C4-2B (cell line): ENCODE measurements around the gene FBP1.
"Not testable (repeated sequence)": the region's sequence is repeated elsewhere in the genome, so short reads cannot be mapped to it uniquely, and the experiment has no call there.

Source experiments
- H3K27ac ChIP-seq: fragments of 450-650 bp; 2 replicates; pipeline ENCODE4 v1.5.1; 2017
- ZFX ChIP-seq: fragments of 450-650 bp; IDR thresholded peaks from 2 replicates; pipeline ENCODE4 v1.6.1; 2017
- TF ChIP-seq, protein P1 (sequence below): fragments of 450-650 bp; conservative IDR thresholded peaks from 2 replicates; pipeline ENCODE4 v1.5.1; 2017; ENCODE audit warnings: mild to moderate bottlenecking

FBP1 gene

DNA sequence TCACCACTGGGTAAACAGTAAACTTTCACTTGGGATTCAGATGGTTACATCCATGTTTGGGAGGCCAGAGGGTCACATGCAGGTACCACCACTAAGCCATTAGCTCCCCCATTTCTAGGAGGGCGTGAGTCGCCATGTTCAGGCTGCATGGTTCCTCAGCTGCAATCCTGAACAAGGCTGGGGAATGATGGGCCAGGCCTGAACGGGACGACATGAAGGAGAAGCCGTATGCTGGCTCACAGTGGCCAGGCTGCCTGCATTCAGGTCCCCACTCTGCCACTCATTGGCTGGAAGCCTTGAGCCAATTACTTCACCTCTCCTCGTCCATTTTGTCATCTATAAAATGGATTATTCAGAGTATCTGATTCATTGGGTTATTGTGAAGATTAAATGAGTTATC is 36.7 kb downstream of the FBP1 start:
- TF ChIP-seq ZFX = no peak
- TF ChIP-seq, protein P1, sequence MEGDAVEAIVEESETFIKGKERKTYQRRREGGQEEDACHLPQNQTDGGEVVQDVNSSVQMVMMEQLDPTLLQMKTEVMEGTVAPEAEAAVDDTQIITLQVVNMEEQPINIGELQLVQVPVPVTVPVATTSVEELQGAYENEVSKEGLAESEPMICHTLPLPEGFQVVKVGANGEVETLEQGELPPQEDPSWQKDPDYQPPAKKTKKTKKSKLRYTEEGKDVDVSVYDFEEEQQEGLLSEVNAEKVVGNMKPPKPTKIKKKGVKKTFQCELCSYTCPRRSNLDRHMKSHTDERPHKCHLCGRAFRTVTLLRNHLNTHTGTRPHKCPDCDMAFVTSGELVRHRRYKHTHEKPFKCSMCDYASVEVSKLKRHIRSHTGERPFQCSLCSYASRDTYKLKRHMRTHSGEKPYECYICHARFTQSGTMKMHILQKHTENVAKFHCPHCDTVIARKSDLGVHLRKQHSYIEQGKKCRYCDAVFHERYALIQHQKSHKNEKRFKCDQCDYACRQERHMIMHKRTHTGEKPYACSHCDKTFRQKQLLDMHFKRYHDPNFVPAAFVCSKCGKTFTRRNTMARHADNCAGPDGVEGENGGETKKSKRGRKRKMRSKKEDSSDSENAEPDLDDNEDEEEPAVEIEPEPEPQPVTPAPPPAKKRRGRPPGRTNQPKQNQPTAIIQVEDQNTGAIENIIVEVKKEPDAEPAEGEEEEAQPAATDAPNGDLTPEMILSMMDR = no peak
- no peak overlapping the region for H3K27ac ChIP-seq

- H3K27ac ChIP-seq = no peak overlapping the region
- TF ChIP-seq, protein P1 = no peak
- TF ChIP-seq ZFX = no peak
These were observed 38.6 kb downstream of the FBP1 start for GRCh38 chr9:94600715-94601114.

DNA sequence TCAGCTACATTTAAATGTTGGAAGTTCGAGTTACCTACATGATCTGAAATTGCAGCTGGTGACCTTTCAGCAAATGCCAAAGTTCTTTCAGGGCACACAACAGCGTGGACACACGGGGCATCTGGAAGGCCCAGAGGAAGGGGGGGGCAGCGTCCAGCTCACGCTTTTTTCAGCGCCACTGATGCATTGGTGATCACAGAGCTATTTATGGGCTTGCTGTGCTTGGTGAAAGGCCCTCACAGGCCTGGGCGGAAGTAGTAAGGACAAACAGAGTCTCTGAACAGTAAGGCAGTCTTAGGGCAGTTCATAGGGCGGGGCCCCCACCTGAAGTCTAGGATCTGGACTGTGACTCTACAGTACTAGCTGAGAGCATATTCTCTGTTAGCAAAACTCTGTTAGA is 39.1 kb downstream of the FBP1 start:
- TF ChIP-seq ZFX = no peak
- TF ChIP-seq, protein P1 = no peak
- no peak overlapping the region for H3K27ac ChIP-seq

DNA sequence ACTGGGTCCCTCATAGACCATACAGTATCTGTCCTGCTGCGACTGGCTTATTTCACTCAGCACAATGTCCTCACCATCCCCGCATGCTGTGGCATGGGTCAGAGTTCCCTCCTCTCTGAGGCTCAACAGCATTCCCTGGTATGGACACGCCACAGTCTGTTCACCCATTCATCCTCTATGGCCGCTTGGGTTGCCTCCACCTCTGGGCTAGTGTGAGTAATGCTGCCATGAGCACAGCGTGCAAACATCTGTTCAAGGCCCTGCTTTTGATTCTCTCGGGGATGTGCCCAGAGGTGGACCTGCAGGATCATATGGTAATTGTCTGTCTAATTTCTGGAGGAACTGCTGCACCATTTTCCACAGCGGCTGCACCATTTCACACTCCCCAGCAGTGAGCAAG is 40.2 kb downstream of the FBP1 start:
- H3K27ac ChIP-seq = no peak overlapping the region
- TF ChIP-seq, protein P1 = no peak
- no peak for TF ChIP-seq ZFX

DNA sequence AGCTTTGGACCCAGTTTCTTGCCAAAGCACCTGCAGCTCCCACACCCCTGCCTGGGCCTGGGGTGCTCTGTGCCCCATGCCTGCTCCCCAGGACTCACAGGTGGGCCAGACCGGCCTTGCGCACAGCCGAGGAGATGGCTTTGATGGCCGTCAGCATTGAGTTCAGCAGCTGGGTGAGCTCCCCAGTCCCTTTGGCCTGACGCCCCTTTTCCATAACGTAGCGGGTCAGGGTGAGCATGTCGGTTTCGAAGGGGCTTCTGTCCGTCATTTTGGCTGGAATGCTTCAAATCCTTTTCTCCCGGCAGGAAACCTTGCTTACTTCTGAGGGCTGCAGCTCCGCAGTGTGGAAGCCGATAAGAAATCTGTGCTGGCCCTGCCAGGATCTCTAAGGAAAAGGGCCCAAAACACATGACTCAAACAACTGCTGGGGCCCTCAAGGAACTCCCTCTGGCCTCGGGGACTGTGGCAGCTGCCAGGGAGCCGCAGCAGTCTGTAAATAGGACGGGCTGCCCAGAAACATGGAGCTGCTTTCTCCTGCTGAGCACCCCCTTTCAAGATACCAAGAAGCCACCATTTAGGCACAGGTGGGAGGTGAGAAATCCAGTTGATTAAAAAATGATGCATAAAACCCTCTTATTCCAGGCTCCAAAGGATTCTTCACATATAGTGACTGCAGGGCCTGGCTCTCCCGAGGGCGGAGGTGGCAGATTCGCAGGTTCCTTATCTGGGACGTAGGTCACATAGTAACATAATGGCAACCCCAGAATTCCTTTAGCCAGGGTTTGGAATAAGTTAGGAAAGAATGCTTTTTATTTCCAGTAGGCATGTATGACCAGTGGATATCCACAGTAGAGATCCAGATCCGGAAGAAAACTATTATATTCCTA is 45.6 kb downstream of the FBP1 start, which contains the start of gene FBP2:
FBP2 (minus strand) TSS at position 366 of the 887 bp plus-strand sequence; CDS start at position 268, 98 bp downstream.
- no peak within 1 kb of the TSS for H3K27ac ChIP-seq
- TF ChIP-seq, protein P1 = no peak

DNA sequence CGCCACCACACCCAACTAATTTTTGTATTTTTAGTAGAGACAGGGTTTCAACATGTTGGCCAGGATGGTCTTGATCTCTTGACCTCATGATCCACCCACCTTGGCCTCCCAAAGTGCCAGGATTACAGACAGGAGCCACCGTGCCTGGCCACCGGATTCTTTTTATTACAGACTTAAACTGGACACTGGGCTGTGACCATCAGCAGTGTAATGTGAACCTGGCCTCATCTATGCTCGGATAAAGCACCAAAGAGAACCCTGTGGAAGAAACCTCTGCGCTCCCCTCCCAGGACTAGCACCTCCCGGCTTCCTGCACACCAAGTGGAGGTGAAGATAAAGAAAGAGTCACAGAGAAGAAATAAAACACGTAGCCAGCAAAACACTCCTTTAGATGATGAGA is 46.6 kb downstream of the FBP1 start:
- H3K27ac ChIP-seq = not testable (repeated sequence)

GRCh38 chr9:94591876-94592275 is 47.4 kb downstream of the FBP1 start:
- no peak overlapping the region for H3K27ac ChIP-seq
- TF ChIP-seq ZFX = no peak
- TF ChIP-seq, protein P1 = no peak

DNA sequence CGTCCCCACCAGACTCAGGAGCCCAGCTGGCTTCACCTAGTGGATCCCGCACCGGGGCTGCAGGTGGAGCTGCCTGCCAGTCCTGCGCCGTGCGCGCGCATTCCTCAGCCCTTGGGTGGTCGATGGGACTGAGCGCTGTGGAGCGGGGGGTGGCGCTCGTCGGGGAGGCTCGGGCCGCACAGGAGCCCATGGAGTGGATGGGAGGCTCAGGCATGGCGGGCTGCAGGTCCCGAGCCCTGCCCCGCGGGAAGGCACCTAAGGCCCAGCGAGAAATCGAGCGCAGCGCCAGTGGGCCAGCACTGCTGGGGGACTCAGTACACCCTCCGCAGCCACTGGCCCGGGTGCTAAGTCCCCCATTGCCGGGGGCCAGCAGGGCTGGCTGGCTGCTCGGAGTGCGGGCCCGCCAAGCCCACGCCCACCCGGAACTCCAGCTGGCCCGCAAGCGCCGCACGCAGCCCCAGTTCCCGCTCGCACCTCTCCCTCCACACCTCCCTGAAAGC is 48.2 kb downstream of the FBP1 start:
- H3K27ac ChIP-seq = not testable (repeated sequence)
